HEK293 (cell line): Measurements from ENCODE around the gene MVB12A.

Experiments
- CTCF ChIA-PET: fragments of 350-600 bp; formaldehyde crosslinking; extraction: SDS; loops from one replicate; lab custom pipeline; 2021; ENCODE audit warnings: antibody characterized with exemption; lab: Yijun Ruan, JAX
- POLR2A ChIA-PET: fragments of 300-600 bp; formaldehyde crosslinking; extraction: SDS; loops from one replicate; lab custom pipeline; 2020; ENCODE audit warnings: antibody characterized with exemption, inconsistent platforms; lab: Yijun Ruan, JAX
- H3K27ac ChIP-seq: fragments of 200-500 bp; sonication (Bioruptor generic); 2 replicates; pipeline ENCODE4 v1.5.1; 2014; ENCODE audit warnings: low read depth, low read length, control low read depth, inconsistent platforms; ENCODE audit errors: extremely low read depth
- H3K36me3 ChIP-seq, 2 experiments: fragments of 200-500 bp in 1 of 2; sonication (Bioruptor generic) in 1 of 2; 1 replicate in 1 of 2; 2 replicates in 1 of 2; pipeline ENCODE4 v1.5.1; 2014 to 2017; ENCODE audit warnings: inconsistent platforms in 2 of 2, low read length in 2 of 2; ENCODE audit not compliant: control insufficient read depth in 2 of 2, insufficient read depth in 1 of 2
- H3K4me1 ChIP-seq: fragments of 200-500 bp; sonication (Bioruptor generic); 2 replicates; pipeline ENCODE4 v1.5.1; 2014; ENCODE audit warnings: mild to moderate bottlenecking, low read length, inconsistent platforms; ENCODE audit not compliant: control insufficient read depth, insufficient read depth
- H3K4me3 ChIP-seq: 2 replicates; pipeline ENCODE4 v1.5.1; 2011; ENCODE audit warnings: low read depth, mild to moderate bottlenecking, control low read depth, low read length, moderate library complexity
- H3K9me3 ChIP-seq: fragments of 200-500 bp; sonication (Bioruptor generic); 2 replicates; pipeline ENCODE4 v1.5.1; 2014; ENCODE audit warnings: low read depth, low read length, inconsistent platforms; ENCODE audit not compliant: control insufficient read depth, insufficient read depth
- BCL6B ChIP-seq: fragments of 450-650 bp; formaldehyde crosslinking; IDR thresholded peaks from 2 replicates; pipeline ENCODE4 v1.5.1; 2017; ENCODE audit warnings: missing biosample characterization, missing genetic modification characterization
- GLIS1 ChIP-seq: fragments of 450-650 bp; formaldehyde crosslinking; IDR thresholded peaks from 2 replicates; pipeline ENCODE4 v1.5.1; 2016; ENCODE audit warnings: missing biosample characterization, missing genetic modification characterization
- HOXD13 ChIP-seq: sonication (generic); formaldehyde crosslinking; IDR thresholded peaks from 2 replicates; pipeline ENCODE4 v1.8.0; 2022; ENCODE audit warnings: missing genetic modification reagents, borderline replicate concordance
- INSM2 ChIP-seq: fragments of 450-650 bp; formaldehyde crosslinking; IDR thresholded peaks from 2 replicates; pipeline ENCODE4 v1.5.1; 2016; ENCODE audit warnings: missing biosample characterization, missing genetic modification characterization
- SALL2 ChIP-seq: fragments of 450-650 bp; formaldehyde crosslinking; IDR thresholded peaks from 2 replicates; pipeline ENCODE4 v1.5.0; 2017; ENCODE audit warnings: missing biosample characterization, mild to moderate bottlenecking, missing genetic modification characterization, borderline replicate concordance
- ZBTB11 ChIP-seq: fragments of 450-650 bp; formaldehyde crosslinking; conservative IDR thresholded peaks from 2 replicates; pipeline ENCODE4 v1.5.1; 2016; ENCODE audit warnings: low read depth, missing biosample characterization, missing genetic modification characterization
- ZNF10 ChIP-seq: fragments of 450-650 bp; formaldehyde crosslinking; IDR thresholded peaks from 2 replicates; pipeline ENCODE4 v1.5.1; 2017; ENCODE audit warnings: missing biosample characterization, missing genetic modification characterization
- ZNF169 ChIP-seq: fragments of 450-650 bp; formaldehyde crosslinking; IDR thresholded peaks from 2 replicates; pipeline ENCODE4 v1.5.1; 2016; ENCODE audit warnings: missing biosample characterization, missing genetic modification characterization
- ZNF24 ChIP-seq: fragments of 450-650 bp; formaldehyde crosslinking; IDR thresholded peaks from 2 replicates; pipeline ENCODE4 v1.5.1; 2016; ENCODE audit warnings: missing biosample characterization, missing genetic modification characterization
- ZNF280D ChIP-seq: fragments of 450-650 bp; formaldehyde crosslinking; IDR thresholded peaks from 2 replicates; pipeline ENCODE4 v1.5.1; 2016; ENCODE audit warnings: missing biosample characterization, missing genetic modification characterization
- ZNF366 ChIP-seq: fragments of 450-650 bp; formaldehyde crosslinking; conservative IDR thresholded peaks from 2 replicates; pipeline ENCODE4 v1.5.1; 2016; ENCODE audit warnings: missing biosample characterization, missing genetic modification characterization
- ZNF423 ChIP-seq: fragments of 450-650 bp; formaldehyde crosslinking; IDR thresholded peaks from 2 replicates; pipeline ENCODE4 v1.5.1; 2016; ENCODE audit warnings: missing biosample characterization, missing genetic modification characterization
- ZNF433 ChIP-seq: fragments of 450-650 bp; formaldehyde crosslinking; IDR thresholded peaks from 2 replicates; pipeline ENCODE4 v1.5.1; 2016; ENCODE audit warnings: missing biosample characterization, missing genetic modification characterization, low read depth
- ZNF518A ChIP-seq: fragments of 450-650 bp; formaldehyde crosslinking; conservative IDR thresholded peaks from 2 replicates; pipeline ENCODE4 v1.5.1; 2016; ENCODE audit warnings: low read depth, missing biosample characterization, missing genetic modification characterization
- ZNF560 ChIP-seq: fragments of 450-650 bp; formaldehyde crosslinking; IDR thresholded peaks from 2 replicates; pipeline ENCODE4 v1.5.1; 2017; ENCODE audit warnings: missing biosample characterization, missing genetic modification characterization, borderline replicate concordance
- ZNF571 ChIP-seq: fragments of 450-650 bp; formaldehyde crosslinking; IDR thresholded peaks from 2 replicates; pipeline ENCODE4 v1.5.0; 2017; ENCODE audit warnings: missing biosample characterization, missing genetic modification characterization
- ZNF623 ChIP-seq: fragments of 450-650 bp; formaldehyde crosslinking; IDR thresholded peaks from 2 replicates; pipeline ENCODE4 v1.5.1; 2016; ENCODE audit warnings: missing biosample characterization, missing genetic modification characterization
- ZSCAN30 ChIP-seq: fragments of 450-650 bp; IDR thresholded peaks from 2 replicates; pipeline ENCODE4 v1.5.1; 2018; ENCODE audit warnings: missing biosample characterization, mild to moderate bottlenecking, missing genetic modification characterization, moderate library complexity

MVB12A gene

GRCh38 chr19:17421942-17422341, 2.1 kb downstream of the MVB12A start:
- H3K4me1 ChIP-seq, result peaks cover 2% of the 10 kb centered on the region; the same call in 1 of the 2 replicates
- CTCF ChIA-PET, result interaction anchor here (0.6 to 1.7 kb wide), 6 partner anchors 17 to 390 kb away, joined by 3 to 6 read pairs (median 4); partner anchors contain the start of gene BST2
- H3K9me3 ChIP-seq, result no peaks in the 10 kb centered on the region
- H3K36me3 ChIP-seq, result peaks cover 4 to 6% of the 10 kb centered on the region in 2 experiments; a peak in 2 of 3 replicates
- POLR2A ChIA-PET, result no interaction called here
- no peak overlapping the region for H3K27ac ChIP-seq
- H3K4me3 ChIP-seq, result no peak overlapping the region
- TF ChIP-seq ZNF433, result no peak
- no peak for TF ChIP-seq INSM2 (tag by site-specific recombination)
- no peak for TF ChIP-seq ZNF280D
- no peak for TF ChIP-seq HOXD13 (CRISPR knock-in tag)
- TF ChIP-seq ZNF623 (tag by site-specific recombination), result no peak
- no peak for TF ChIP-seq ZNF10 (tag by site-specific recombination)
- TF ChIP-seq ZSCAN30 (tag by site-specific recombination), result no peak
- TF ChIP-seq ZBTB11 (tag by site-specific recombination), result no peak
- no peak for TF ChIP-seq GLIS1 (tag by site-specific recombination)
- TF ChIP-seq ZNF366, result no peak
- no peak for TF ChIP-seq ZNF571 (tag by site-specific recombination)
- TF ChIP-seq ZNF423, result no peak
- no peak for TF ChIP-seq ZNF518A (tag by site-specific recombination)
- no peak for TF ChIP-seq ZNF169 (tag by site-specific recombination)
- no peak for TF ChIP-seq ZNF560
- TF ChIP-seq BCL6B (tag by site-specific recombination), result no peak
- no peak for TF ChIP-seq ZNF24
- TF ChIP-seq SALL2 (tag by site-specific recombination), result no peak
